BLaER1 (cell line): ENCODE measurements around the gene IL1B.

Source experiments
- H3K27ac ChIP-seq: shearing (Covaris generic); formaldehyde crosslinking; 2 replicates; pipeline ENCODE4 v1.8.1; 2022
- H3K27me3 ChIP-seq: shearing (Covaris generic); formaldehyde crosslinking; 2 replicates; pipeline ENCODE4 v1.8.1; 2022
- H3K36me3 ChIP-seq: shearing (Covaris generic); formaldehyde crosslinking; 2 replicates; pipeline ENCODE4 v1.8.1; 2022
- H3K4me1 ChIP-seq: shearing (Covaris generic); formaldehyde crosslinking; 2 replicates; pipeline ENCODE4 v1.8.1; 2022
- H3K4me2 ChIP-seq: shearing (Covaris generic); formaldehyde crosslinking; 2 replicates; pipeline ENCODE4 v1.8.1; 2022
- H3K4me3 ChIP-seq: shearing (Covaris generic); formaldehyde crosslinking; 2 replicates; pipeline ENCODE4 v1.8.1; 2022
- H3K9ac ChIP-seq: shearing (Covaris generic); formaldehyde crosslinking; 2 replicates; pipeline ENCODE4 v1.8.1; 2022
- H3K9me3 ChIP-seq: shearing (Covaris generic); formaldehyde crosslinking; 2 replicates; pipeline ENCODE4 v1.8.1; 2022
- H4K20me1 ChIP-seq: shearing (Covaris generic); formaldehyde crosslinking; 2 replicates; pipeline ENCODE4 v1.8.1; 2022
- Cebpa-rat ChIP-seq: shearing (Covaris generic); IDR thresholded peaks from 2 replicates; pipeline ENCODE4 v1.8.1; 2022

IL1B gene

GRCh38 chr2:112787729-112788393 lies 48.7 kb downstream of the IL1B start:
- no peak overlapping the region for H3K9ac ChIP-seq
- no peak overlapping the region for H3K4me3 ChIP-seq
- H3K9me3 ChIP-seq, result peaks cover 5% of the 10 kb centered on the region; the same call in 1 of the 2 replicates
- TF ChIP-seq Cebpa-rat, result no peak
- no peak overlapping the region for H3K4me2 ChIP-seq
- no peaks in the 10 kb centered on the region for H4K20me1 ChIP-seq
- H3K4me1 ChIP-seq, result no peaks in the 10 kb centered on the region
- H3K27me3 ChIP-seq, result no peaks in the 10 kb centered on the region
- no peaks in the 10 kb centered on the region for H3K36me3 ChIP-seq
- no peak overlapping the region for H3K27ac ChIP-seq

GRCh38 chr2:112787294-112787693 lies 49.3 kb downstream of the IL1B start:
- Histone ChIP-seq H3K27me3 (no peaks in the 10 kb centered on the region), H3K4me2 (no peak overlapping the region), H3K9ac (no peak overlapping the region), H4K20me1 (no peaks in the 10 kb centered on the region), H3K27ac (no peak overlapping the region), H3K4me1 (peaks cover 4% of the 10 kb centered on the region), H3K36me3 (no peaks in the 10 kb centered on the region), H3K9me3 (peaks cover 5% of the 10 kb centered on the region; the same call in 1 of the 2 replicates), H3K4me3 (no peak overlapping the region)
- no peak for TF ChIP-seq Cebpa-rat

GRCh38 chr2:112784199-112785189 lies 52.1 kb downstream of the IL1B start, which contains the start of gene IL1A:
Gene IL1A (minus strand): TSS chr2:112784493. CDS start chr2:112783770, 723 bp downstream.
- Histone ChIP-seq H3K9ac (no peak within 1 kb of the TSS), H3K4me2 (no peak within 1 kb of the TSS), H4K20me1 (no peaks in the 10 kb centered on the region), H3K27me3 (no peaks in the 10 kb centered on the region), H3K36me3 (no peaks in the 10 kb centered on the region), H3K4me3 (no peak within 1 kb of the TSS), H3K4me1 (peaks cover 8% of the 10 kb centered on the region), H3K9me3 (no peaks in the 10 kb centered on the region), H3K27ac (no peak within 1 kb of the TSS)
- TF ChIP-seq Cebpa-rat, result no peak

- Histone ChIP-seq H3K4me1 (peaks cover 8% of the 10 kb centered on the region), H3K27me3 (no peaks in the 10 kb centered on the region), H3K4me3 (no peak overlapping the region), H3K4me2 (no peak overlapping the region), H4K20me1 (no peaks in the 10 kb centered on the region), H3K27ac (no peak overlapping the region), H3K36me3 (no peaks in the 10 kb centered on the region), H3K9me3 (no peaks in the 10 kb centered on the region), H3K9ac (no peak overlapping the region)
- no peak for TF ChIP-seq Cebpa-rat
These were observed 53.3 kb downstream of the IL1B start for GRCh38 chr2:112783187-112783714.

- no peak overlapping the region for H3K4me3 ChIP-seq
- no peaks in the 10 kb centered on the region for H3K9me3 ChIP-seq
- H3K4me1 ChIP-seq, result peaks cover 11% of the 10 kb centered on the region
- no peaks in the 10 kb centered on the region for H3K36me3 ChIP-seq
- H3K4me2 ChIP-seq, result no peak overlapping the region; the same call in 1 of the 2 replicates
- no peak overlapping the region for H3K27ac ChIP-seq
- TF ChIP-seq Cebpa-rat, result no peak
- H3K27me3 ChIP-seq, result no peaks in the 10 kb centered on the region
- no peak overlapping the region for H3K9ac ChIP-seq
- H4K20me1 ChIP-seq, result no peaks in the 10 kb centered on the region
These were observed 54.3 kb downstream of the IL1B start for GRCh38 chr2:112782234-112782799.
